Activated T-helper 17 cell treated with anti-CD3 and anti-CD28 coated beads, Interleukin-2, amount 50 U/mL, for 72 hours (primary cell): ENCODE data around the gene MPL. TPM values are rescaled to one million over a fixed set of nuclear protein-coding genes. Genes with fewer than 3 reads are reported as not detected.

ENCODE experiments used
- ATAC-seq: fragments of 150-1000 bp; cut with Tn5 transposase; replicated peaks from 2 replicates; pipeline ENCODE4 v1.10.0; 2021; ENCODE audit warnings: mild to moderate bottlenecking, moderate library complexity
- H3K27ac Mint-ChIP-seq: one replicate; pipeline ENCODE4 v1.8.0; 2022; ENCODE audit warnings: mixed read lengths
- H3K27me3 Mint-ChIP-seq: one replicate; pipeline ENCODE4 v1.8.0; 2022; ENCODE audit warnings: mixed read lengths
- H3K36me3 Mint-ChIP-seq: one replicate; pipeline ENCODE4 v1.8.0; 2022; ENCODE audit warnings: low read depth, mild to moderate bottlenecking, mixed read lengths
- H3K4me1 Mint-ChIP-seq: one replicate; pipeline ENCODE4 v1.8.0; 2022; ENCODE audit warnings: mixed read lengths
- H3K4me3 Mint-ChIP-seq: one replicate; pipeline ENCODE4 v1.8.0; 2022; ENCODE audit warnings: mild to moderate bottlenecking, mixed read lengths
- H3K9me3 Mint-ChIP-seq: one replicate; pipeline ENCODE4 v1.8.0; 2022; ENCODE audit warnings: mixed read lengths
- total RNA-seq, 2 donors: library from RNA; stranded (reverse); gene quantifications; one replicate each; pipeline ENCODE4 v1.2.3, GENCODE V29; 2022

The MPL gene
- total RNA-seq, 2 donors from 2014 or later, result not detected

DNA sequence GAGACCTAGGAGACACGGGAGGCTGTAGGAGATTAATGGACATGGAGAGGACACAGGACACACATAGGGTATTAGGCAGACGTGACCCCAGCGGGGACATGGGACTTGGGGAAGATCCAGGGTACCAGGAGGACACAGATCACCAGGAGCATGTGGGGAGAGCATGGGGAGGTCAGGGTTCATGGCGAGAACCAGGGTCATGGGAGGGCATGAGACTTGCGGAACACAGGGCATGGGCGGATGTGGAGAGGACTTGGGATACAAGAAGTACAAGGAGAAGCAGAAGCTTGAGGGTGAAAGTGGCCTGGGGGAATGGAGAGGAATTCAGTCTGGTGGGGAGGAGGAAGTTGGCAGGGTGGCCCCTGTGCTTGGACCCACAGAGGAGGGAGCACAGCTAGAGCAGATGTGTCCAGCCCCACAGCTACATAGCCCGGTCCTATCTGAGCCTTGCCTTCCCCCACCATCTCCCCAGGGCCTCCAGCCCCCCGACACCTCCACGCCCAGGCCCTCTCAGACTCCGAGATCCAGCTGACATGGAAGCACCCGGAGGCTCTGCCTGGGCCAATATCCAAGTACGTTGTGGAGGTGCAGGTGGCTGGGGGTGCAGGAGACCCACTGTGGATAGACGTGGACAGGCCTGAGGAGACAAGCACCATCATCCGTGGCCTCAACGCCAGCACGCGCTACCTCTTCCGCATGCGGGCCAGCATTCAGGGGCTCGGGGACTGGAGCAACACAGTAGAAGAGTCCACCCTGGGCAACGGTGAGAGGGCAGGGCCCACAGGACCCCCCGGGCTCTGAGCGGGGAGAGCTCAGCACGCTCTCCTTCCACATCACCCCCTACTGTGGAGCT lies 24.7 kb upstream of the MPL start:
- no peaks in the 10 kb centered on the region for H3K36me3 Mint-ChIP-seq
- no peak for ATAC-seq
- no peak overlapping the region for H3K27ac Mint-ChIP-seq
- H3K4me3 Mint-ChIP-seq, result no peak overlapping the region
- H3K27me3 Mint-ChIP-seq, result peaks cover 8% of the 10 kb centered on the region
- H3K4me1 Mint-ChIP-seq, result no peaks in the 10 kb centered on the region
- H3K9me3 Mint-ChIP-seq, result no peaks in the 10 kb centered on the region

- peaks cover 4% of the 10 kb centered on the region for H3K4me1 Mint-ChIP-seq
- H3K27ac Mint-ChIP-seq, result no peak overlapping the region
- H3K27me3 Mint-ChIP-seq, result no peaks in the 10 kb centered on the region
- no peak for ATAC-seq
- H3K9me3 Mint-ChIP-seq, result no peaks in the 10 kb centered on the region
- H3K36me3 Mint-ChIP-seq, result no peaks in the 10 kb centered on the region
- no peak overlapping the region for H3K4me3 Mint-ChIP-seq
Observed at GRCh38 chr1:43313771-43314170, 23.8 kb upstream of the MPL start.

DNA sequence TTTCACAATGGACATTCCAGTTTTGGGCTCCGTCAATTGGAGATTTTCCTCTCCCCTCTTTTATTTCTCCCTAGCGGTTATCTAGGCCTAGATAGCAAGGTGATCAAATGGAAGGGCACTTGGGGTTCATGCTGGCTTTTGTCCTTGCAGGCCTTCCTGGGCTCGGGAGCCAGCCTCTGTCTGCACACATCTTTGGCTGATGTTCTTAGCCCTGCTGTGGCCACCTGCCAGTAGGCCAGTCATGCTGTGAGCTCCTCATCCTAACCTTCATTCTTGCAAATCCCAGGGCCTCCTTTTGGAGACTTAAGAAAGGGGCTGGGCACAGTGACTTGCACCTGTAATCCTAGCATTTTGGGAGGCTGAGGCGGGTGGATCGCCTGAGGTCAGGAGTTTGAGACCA lies 23.4 kb upstream of the MPL start:
- H3K9me3 Mint-ChIP-seq, result no peaks in the 10 kb centered on the region
- H3K4me1 Mint-ChIP-seq, result peaks cover 4% of the 10 kb centered on the region
- ATAC-seq, result no peak
- H3K27me3 Mint-ChIP-seq, result no peaks in the 10 kb centered on the region
- no peak overlapping the region for H3K27ac Mint-ChIP-seq
- H3K36me3 Mint-ChIP-seq, result no peaks in the 10 kb centered on the region
- no peak overlapping the region for H3K4me3 Mint-ChIP-seq

DNA sequence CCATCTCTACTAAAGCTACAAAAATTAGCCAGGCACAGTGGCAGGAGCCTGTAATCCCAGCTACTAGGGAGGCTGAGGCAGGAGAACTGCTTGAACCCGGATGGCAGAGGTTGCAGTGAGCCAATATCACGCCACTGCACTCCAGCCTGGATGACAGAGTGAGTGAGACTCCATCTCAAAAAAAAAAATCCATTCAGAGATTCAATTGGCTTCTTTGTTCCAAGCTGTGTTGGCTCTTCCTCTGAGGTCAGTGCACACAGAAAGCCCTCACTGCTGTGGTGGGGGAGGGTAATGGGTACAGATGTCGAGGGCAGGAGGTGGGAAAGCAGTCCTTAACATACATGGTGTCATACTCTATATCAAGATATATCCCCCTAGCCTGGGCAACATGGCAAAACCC lies 22.1 kb upstream of the MPL start:
- no peak for ATAC-seq
- H3K4me3 Mint-ChIP-seq, result no peak overlapping the region
- H3K4me1 Mint-ChIP-seq, result peaks cover 4% of the 10 kb centered on the region
- no peak overlapping the region for H3K27ac Mint-ChIP-seq
- no peaks in the 10 kb centered on the region for H3K36me3 Mint-ChIP-seq
- H3K9me3 Mint-ChIP-seq, result no peaks in the 10 kb centered on the region
- H3K27me3 Mint-ChIP-seq, result no peaks in the 10 kb centered on the region

DNA sequence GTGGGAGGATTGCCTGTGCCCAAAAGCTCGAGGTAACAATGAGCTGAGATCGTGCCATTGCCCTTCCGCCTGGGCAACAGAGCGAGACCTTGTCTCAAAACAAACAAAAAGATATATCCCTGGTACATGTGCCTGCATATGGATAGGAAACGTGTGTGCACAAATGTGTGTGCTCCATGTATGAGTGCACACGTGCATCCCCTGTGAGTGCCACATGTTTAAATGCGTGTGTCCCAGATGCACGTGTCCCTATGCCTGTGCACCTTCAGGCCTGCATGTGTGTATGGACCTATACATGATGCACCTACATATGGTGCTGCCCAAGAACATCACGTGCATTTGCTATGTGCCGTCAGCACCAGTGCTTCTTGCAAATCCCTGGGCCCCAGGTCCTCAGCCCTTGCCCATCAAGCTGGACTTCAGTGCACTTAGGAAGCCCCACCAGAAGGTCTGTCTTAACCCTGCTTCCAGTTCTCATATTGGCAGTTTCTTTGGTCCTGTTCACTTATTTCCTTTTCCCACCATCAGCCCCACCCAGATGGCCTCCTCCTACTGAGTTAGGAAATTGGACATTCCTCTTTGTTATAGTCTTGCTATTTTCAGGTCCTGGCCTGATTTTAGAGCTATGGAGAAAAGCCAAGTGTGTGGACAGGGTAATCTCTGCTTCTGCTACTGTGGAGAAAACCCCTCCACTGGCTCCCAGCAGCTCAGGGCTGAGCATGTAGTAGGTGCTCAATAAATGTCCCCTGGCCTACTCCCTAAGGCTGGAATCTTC lies 21.5 kb upstream of the MPL start:
- peak overlapping the region; percentile 33 for H3K27ac Mint-ChIP-seq
- no peak for ATAC-seq
- H3K4me3 Mint-ChIP-seq, result no peak overlapping the region
- no peaks in the 10 kb centered on the region for H3K9me3 Mint-ChIP-seq
- no peaks in the 10 kb centered on the region for H3K27me3 Mint-ChIP-seq
- peaks cover 4% of the 10 kb centered on the region for H3K4me1 Mint-ChIP-seq
- no peaks in the 10 kb centered on the region for H3K36me3 Mint-ChIP-seq

DNA sequence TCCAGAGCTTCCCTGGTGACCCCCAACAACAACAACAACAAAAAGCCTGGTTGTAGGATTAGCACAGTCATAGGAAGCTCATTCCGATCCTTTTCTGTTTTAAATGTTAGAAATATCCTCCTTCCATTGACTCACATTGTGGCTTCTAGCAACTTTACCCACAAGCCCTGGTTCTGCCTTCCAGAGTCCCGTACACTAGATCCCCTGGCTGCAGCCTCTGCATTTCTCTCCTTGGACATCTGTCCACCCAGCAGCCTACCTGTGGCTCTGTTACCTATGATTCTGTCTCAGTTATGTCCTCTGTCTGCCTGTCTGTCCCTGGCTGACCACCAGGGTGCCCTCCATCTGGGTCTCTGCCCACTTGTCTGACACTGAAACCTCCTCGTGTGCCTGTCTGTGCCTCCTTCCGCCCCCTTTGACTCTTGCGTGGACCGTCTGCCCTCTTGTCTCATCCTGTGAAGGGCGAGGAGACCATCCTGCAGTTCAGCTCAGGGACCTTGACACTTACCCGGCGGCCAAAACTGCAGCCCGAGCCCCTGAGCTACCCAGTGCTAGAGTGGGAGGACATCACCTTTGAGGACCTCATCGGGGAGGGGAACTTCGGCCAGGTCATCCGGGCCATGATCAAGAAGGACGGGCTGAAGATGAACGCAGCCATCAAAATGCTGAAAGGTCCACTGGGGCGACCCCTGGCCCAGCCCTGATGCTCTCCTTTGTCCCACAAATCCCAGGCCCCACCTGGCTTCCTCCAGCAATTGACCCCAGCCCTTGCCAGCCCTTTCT lies 20.7 kb upstream of the MPL start:
- Mint-ChIP-seq H3K9me3 (no peaks in the 10 kb centered on the region), H3K27me3 (no peaks in the 10 kb centered on the region), H3K4me1 (peaks cover 4% of the 10 kb centered on the region), H3K36me3 (no peaks in the 10 kb centered on the region), H3K27ac (peak overlapping the region; percentile 33), H3K4me3 (no peak overlapping the region)
- ATAC-seq, result no peak

DNA sequence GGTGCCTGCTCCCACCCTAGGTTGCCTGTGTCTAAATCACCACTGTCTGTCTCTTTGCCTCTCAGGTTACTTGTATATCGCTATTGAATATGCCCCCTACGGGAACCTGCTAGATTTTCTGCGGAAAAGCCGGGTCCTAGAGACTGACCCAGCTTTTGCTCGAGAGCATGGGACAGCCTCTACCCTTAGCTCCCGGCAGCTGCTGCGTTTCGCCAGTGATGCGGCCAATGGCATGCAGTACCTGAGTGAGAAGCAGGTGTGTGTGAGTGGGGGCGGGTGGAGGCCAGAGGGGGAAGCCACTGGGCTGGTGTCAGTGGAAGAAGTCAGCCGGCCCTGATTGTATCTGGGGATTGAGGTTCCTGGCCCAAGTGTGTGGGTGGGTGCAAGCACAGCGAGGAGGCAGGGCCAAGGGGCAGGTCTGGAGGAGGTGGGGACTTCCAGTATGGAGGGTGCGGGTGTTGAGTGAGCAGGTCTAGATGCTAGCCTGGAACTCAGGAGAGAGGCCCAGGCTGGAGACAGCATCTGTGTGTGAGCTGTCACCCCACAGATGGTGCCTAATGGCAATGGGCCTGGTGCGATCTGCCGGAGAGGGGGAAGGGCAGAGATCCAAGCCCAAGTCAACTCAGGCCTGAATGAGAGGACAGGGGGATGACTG lies 19.7 kb upstream of the MPL start:
- H3K4me3 Mint-ChIP-seq, result no peak overlapping the region
- ATAC-seq, result no peak
- no peaks in the 10 kb centered on the region for H3K9me3 Mint-ChIP-seq
- H3K4me1 Mint-ChIP-seq, result peaks cover 4% of the 10 kb centered on the region
- H3K27me3 Mint-ChIP-seq, result no peaks in the 10 kb centered on the region
- H3K36me3 Mint-ChIP-seq, result no peaks in the 10 kb centered on the region
- H3K27ac Mint-ChIP-seq, result peak overlapping the region; percentile 33

GRCh38 chr1:43318831-43319230 lies 18.8 kb upstream of the MPL start:
- ATAC-seq, result no peak
- H3K4me1 Mint-ChIP-seq, result peaks cover 4% of the 10 kb centered on the region

DNA sequence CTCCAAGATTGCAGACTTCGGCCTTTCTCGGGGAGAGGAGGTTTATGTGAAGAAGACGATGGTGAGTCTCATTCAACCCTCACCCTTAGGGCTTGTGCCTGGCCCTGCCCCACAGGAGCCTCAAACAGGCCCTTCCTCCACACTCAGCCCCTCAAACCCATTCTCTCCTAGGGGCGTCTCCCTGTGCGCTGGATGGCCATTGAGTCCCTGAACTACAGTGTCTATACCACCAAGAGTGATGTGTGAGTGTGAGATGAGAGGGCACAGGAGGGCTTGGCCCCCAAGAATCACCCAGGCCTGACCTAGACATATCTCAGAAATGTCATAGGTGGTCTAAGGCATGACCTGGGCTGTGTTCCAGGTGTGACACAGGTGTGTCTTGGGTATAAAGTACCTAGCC lies 18.3 kb upstream of the MPL start:
- no peaks in the 10 kb centered on the region for H3K27me3 Mint-ChIP-seq
- no peaks in the 10 kb centered on the region for H3K36me3 Mint-ChIP-seq
- no peak overlapping the region for H3K27ac Mint-ChIP-seq
- peaks cover 4% of the 10 kb centered on the region for H3K4me1 Mint-ChIP-seq
- H3K9me3 Mint-ChIP-seq, result peaks cover 3% of the 10 kb centered on the region
- no peak overlapping the region for H3K4me3 Mint-ChIP-seq
- no peak for ATAC-seq

More at GRCh38 chr1:43318831-43319230, 18.8 kb upstream of the MPL start:
- H3K4me3 Mint-ChIP-seq, result no peak overlapping the region
- H3K9me3 Mint-ChIP-seq, result no peaks in the 10 kb centered on the region
- H3K36me3 Mint-ChIP-seq, result no peaks in the 10 kb centered on the region
- H3K27me3 Mint-ChIP-seq, result no peaks in the 10 kb centered on the region
- H3K27ac Mint-ChIP-seq, result no peak overlapping the region

DNA sequence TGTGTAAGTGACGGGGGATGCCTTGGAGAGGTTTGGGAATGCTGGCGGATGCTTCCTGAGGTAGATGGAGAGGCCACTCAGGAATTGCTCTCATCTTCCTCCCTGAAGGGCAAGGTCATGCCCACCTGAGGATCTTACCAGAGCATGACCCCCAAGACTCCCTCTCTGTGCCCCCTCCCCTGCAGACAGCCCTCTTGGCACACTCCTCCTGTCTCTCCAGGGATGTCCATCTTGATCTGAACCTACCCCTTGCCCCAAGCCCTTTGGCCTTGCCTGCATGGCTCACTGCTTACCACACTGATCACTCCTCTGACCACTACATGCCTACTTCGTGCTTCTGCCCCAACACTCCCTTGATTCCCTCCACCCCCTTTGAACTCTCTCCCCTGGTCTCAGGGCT lies 17.9 kb upstream of the MPL start:
- no peak overlapping the region for H3K4me3 Mint-ChIP-seq
- ATAC-seq, result no peak
- H3K9me3 Mint-ChIP-seq, result peaks cover 7% of the 10 kb centered on the region
- peaks cover 4% of the 10 kb centered on the region for H3K4me1 Mint-ChIP-seq
- H3K36me3 Mint-ChIP-seq, result no peaks in the 10 kb centered on the region
- no peak overlapping the region for H3K27ac Mint-ChIP-seq
- no peaks in the 10 kb centered on the region for H3K27me3 Mint-ChIP-seq

GRCh38 chr1:43321331-43321891 lies 16.2 kb upstream of the MPL start:
- Mint-ChIP-seq H3K27me3 (no peaks in the 10 kb centered on the region), H3K4me1 (peaks cover 4% of the 10 kb centered on the region), H3K36me3 (no peaks in the 10 kb centered on the region), H3K9me3 (peaks cover 10% of the 10 kb centered on the region), H3K27ac (no peak overlapping the region), H3K4me3 (no peak overlapping the region)
- no peak for ATAC-seq

GRCh38 chr1:43322506-43322905 lies 15.1 kb upstream of the MPL start:
- Mint-ChIP-seq H3K9me3 (peaks cover 10% of the 10 kb centered on the region), H3K4me1 (peaks cover 4% of the 10 kb centered on the region), H3K4me3 (no peak overlapping the region)

DNA sequence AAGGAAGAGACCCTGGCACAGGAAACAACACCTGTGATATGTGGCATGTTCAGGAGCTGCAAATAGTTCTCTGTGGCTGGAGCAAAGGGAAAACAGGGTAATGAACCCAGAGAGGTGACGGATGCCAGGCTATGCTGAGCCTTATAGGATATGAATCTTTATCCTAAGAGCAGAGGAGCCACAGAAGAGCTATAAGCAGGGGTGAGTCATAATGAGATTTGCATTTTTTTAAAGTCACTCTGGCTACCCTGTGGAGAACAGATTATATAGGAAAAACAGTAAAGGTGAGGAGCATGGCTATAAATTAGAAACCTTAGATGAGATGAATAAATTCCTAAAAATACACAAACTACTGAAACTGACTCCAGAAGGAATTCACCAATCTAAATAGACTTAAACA lies 12.8 kb upstream of the MPL start:
- Mint-ChIP-seq H3K27me3 (no peaks in the 10 kb centered on the region), H3K4me1 (peaks cover 2% of the 10 kb centered on the region), H3K9me3 (peaks cover 14% of the 10 kb centered on the region), H3K36me3 (no peaks in the 10 kb centered on the region), H3K27ac (no peak overlapping the region), H3K4me3 (no peak overlapping the region)
- no peak for ATAC-seq

More at GRCh38 chr1:43322506-43322905, 15.1 kb upstream of the MPL start:
- H3K36me3 Mint-ChIP-seq, result no peaks in the 10 kb centered on the region
- no peaks in the 10 kb centered on the region for H3K27me3 Mint-ChIP-seq
- ATAC-seq, result no peak
- H3K27ac Mint-ChIP-seq, result no peak overlapping the region

DNA sequence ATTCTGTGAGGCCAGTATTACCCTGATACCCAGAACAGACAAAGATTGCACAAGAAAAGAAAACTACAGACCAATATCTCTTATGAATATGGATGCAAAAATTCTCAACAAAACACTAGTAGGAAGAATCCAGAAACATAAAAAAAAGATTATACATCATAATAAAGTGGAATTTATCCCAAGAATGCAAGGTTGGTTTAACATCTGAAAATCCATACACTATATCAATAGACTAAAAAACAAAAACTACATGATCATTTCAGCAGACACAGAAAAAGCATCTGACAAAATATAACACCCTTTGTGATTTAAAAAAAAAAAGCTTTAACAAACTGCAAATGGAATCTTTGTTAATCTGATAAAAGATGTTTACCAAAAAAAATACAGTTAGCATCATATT lies 12.2 kb upstream of the MPL start:
- H3K9me3 Mint-ChIP-seq, result peaks cover 14% of the 10 kb centered on the region
- no peak overlapping the region for H3K27ac Mint-ChIP-seq
- H3K27me3 Mint-ChIP-seq, result no peaks in the 10 kb centered on the region
- H3K36me3 Mint-ChIP-seq, result no peaks in the 10 kb centered on the region
- H3K4me1 Mint-ChIP-seq, result peaks cover 8% of the 10 kb centered on the region
- ATAC-seq, result no peak
- no peak overlapping the region for H3K4me3 Mint-ChIP-seq
